ENCODE results near the gene IMPDH1. TPM values are rescaled to one million over a fixed set of nuclear protein-coding genes. Genes with fewer than 3 reads are reported as not detected.

Gene IMPDH1
- total RNA-seq, 4 donors from 2014 or later, result 43.1 to 68.5 (median 47.4) TPM

DNA sequence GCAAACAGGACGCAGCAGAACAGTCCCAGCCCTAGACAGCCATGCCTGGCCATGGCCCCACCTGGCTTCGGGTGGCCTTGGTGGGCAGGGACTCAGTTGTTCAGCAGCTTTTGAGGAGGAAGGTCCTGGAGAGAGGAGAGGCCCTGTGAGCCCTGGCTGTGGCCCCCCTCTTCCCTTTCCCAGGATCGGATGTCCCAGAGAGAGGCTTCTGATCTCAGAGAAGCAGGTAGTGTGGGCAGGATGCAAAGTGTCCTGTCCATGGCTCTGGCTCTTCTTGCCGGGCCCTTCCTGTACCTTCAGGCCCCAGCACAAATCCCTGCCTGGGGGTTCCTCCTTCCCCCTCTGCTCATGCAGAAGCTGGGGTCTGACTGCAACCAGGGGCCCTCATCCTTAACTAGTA, 49.8 kb downstream of the IMPDH1 start:
- H3K4me3 ChIP-seq, result no peak overlapping the region
- no peak overlapping the region for H3K27ac ChIP-seq
- WGBS, result 81% methylated on average over 4 of the region's 4 CpGs
- H3K4me1 ChIP-seq, result peaks cover 18% of the 10 kb centered on the region
- H3K27me3 ChIP-seq, result peaks cover 18% of the 10 kb centered on the region
- no peaks in the 10 kb centered on the region for H3K9me3 ChIP-seq
- DNase-seq (ENCODE audit: low spot score in 2 of 2), result no peak
- H3K36me3 ChIP-seq, result no peaks in the 10 kb centered on the region
- TF ChIP-seq, protein P1, sequence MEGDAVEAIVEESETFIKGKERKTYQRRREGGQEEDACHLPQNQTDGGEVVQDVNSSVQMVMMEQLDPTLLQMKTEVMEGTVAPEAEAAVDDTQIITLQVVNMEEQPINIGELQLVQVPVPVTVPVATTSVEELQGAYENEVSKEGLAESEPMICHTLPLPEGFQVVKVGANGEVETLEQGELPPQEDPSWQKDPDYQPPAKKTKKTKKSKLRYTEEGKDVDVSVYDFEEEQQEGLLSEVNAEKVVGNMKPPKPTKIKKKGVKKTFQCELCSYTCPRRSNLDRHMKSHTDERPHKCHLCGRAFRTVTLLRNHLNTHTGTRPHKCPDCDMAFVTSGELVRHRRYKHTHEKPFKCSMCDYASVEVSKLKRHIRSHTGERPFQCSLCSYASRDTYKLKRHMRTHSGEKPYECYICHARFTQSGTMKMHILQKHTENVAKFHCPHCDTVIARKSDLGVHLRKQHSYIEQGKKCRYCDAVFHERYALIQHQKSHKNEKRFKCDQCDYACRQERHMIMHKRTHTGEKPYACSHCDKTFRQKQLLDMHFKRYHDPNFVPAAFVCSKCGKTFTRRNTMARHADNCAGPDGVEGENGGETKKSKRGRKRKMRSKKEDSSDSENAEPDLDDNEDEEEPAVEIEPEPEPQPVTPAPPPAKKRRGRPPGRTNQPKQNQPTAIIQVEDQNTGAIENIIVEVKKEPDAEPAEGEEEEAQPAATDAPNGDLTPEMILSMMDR (IDR thresholded peaks at IDR 0.05), result no peak
- TF ChIP-seq EP300 (IDR thresholded peaks at IDR 0.05) (no peak), POLR2AphosphoS5 (IDR thresholded peaks at IDR 0.05) (no peak), POLR2A (IDR thresholded peaks at IDR 0.05) (no peak)

- peaks cover 18% of the 10 kb centered on the region for H3K4me1 ChIP-seq
- no peaks in the 10 kb centered on the region for H3K9me3 ChIP-seq
- no peak overlapping the region for H3K27ac ChIP-seq
- no peak overlapping the region for H3K4me3 ChIP-seq
- H3K36me3 ChIP-seq, result no peaks in the 10 kb centered on the region
- 98% methylated on average over 9 of the region's 12 CpGs for WGBS
- peaks cover 14% of the 10 kb centered on the region for H3K27me3 ChIP-seq
- TF ChIP-seq POLR2AphosphoS5 (IDR thresholded peaks at IDR 0.05), result no peak
- no peak for TF ChIP-seq EP300 (IDR thresholded peaks at IDR 0.05)
- DNase-seq (ENCODE audit: low spot score in 2 of 2), result no peak
These were observed 50.4 kb downstream of the IMPDH1 start for GRCh38 chr7:128359336-128359735.

DNA sequence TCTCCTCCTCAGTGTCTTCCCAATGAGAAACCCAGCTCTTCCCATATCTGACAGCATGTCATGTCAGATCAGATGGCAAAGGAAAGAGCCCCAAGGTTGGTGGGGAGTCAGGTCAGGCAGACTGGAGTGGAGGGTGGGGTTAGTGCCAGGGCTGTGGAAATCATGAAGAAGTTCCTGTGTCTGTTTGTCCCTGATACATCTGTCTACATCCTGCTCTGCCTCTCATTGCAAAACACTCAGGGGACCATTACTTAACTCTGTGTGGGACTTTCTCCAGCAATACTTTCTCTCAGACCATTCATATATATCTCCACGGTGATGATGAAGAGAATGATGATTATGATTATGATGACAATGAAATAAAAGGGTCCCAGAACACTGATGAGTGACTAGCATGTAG, 51.5 kb downstream of the IMPDH1 start:
- no peak for DNase-seq (ENCODE audit: low spot score in 2 of 2)
- TF ChIP-seq EP300 (IDR thresholded peaks at IDR 0.05), result no peak
- TF ChIP-seq, protein P1 (IDR thresholded peaks at IDR 0.05), result no peak
- no peak for TF ChIP-seq POLR2A (IDR thresholded peaks at IDR 0.05)
- TF ChIP-seq POLR2AphosphoS5 (IDR thresholded peaks at IDR 0.05), result no peak
- 71% methylated on average over 1 of the region's 1 CpG for WGBS
- Histone ChIP-seq H3K9me3 (no peaks in the 10 kb centered on the region), H3K27ac (no peak overlapping the region), H3K4me1 (peaks cover 18% of the 10 kb centered on the region), H3K27me3 (peaks cover 22% of the 10 kb centered on the region), H3K36me3 (no peaks in the 10 kb centered on the region), H3K4me3 (no peak overlapping the region)

DNA sequence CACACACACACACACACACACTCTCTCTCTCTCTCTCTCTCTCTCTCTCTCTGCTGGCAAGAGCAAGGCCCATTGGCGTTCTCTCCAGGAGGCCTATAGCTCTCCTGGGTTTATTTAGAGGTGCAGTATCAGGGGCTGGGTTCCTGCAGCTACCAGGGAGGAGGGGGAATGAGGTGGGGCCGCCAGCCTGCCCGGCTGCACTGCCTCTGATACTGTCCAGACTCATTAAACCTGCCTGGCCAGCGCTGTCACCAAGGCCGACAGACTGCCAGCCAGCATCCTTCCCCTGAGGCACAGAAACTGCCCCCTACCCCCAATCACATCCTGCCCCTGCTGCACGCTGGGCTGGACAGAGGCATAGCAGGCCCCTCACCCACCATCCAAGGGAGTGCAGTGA, 52.6 kb downstream of the IMPDH1 start:
- H3K36me3 ChIP-seq, result no peaks in the 10 kb centered on the region
- H3K4me1 ChIP-seq, result peaks cover 21% of the 10 kb centered on the region
- WGBS, result 88% methylated on average over 3 of the region's 6 CpGs
- H3K9me3 ChIP-seq, result no peaks in the 10 kb centered on the region
- no peak overlapping the region for H3K27ac ChIP-seq
- H3K27me3 ChIP-seq, result peaks cover 31% of the 10 kb centered on the region
- no peak for DNase-seq (ENCODE audit: low spot score in 2 of 2)
- TF ChIP-seq EP300 (IDR thresholded peaks at IDR 0.05), result no peak
- TF ChIP-seq POLR2A (IDR thresholded peaks at IDR 0.05), result no peak
- TF ChIP-seq, protein P1 (IDR thresholded peaks at IDR 0.05), result no peak
- TF ChIP-seq POLR2AphosphoS5 (IDR thresholded peaks at IDR 0.05), result no peak
- H3K4me3 ChIP-seq, result no peak overlapping the region

GRCh38 chr7:128356546-128357216, 53.1 kb downstream of the IMPDH1 start:
- H3K4me3 ChIP-seq, result no peak overlapping the region
- H3K9me3 ChIP-seq, result no peaks in the 10 kb centered on the region
- DNase-seq (ENCODE audit: low spot score in 2 of 2), result no peak
- no peaks in the 10 kb centered on the region for H3K36me3 ChIP-seq
- WGBS, result 78% methylated on average over 2 of the region's 2 CpGs
- no peak for TF ChIP-seq EP300 (IDR thresholded peaks at IDR 0.05)
- TF ChIP-seq, protein P1 (IDR thresholded peaks at IDR 0.05), result no peak
- no peak for TF ChIP-seq POLR2A (IDR thresholded peaks at IDR 0.05)
- no peak for TF ChIP-seq POLR2AphosphoS5 (IDR thresholded peaks at IDR 0.05)
- H3K27me3 ChIP-seq, result peaks cover 31% of the 10 kb centered on the region
- H3K4me1 ChIP-seq, result peaks cover 22% of the 10 kb centered on the region
- no peak overlapping the region for H3K27ac ChIP-seq

Data from suprapubic skin (tissue), 4 donors.